Endothelial cell of umbilical vein (primary cell): Measurements from ENCODE around the gene ANO7. TPM values are rescaled to one million over a fixed set of nuclear protein-coding genes. Genes with fewer than 3 reads are reported as not detected.

Source experiments
- BruUV-seq: library from RNA; stranded (reverse); fragments of 400-500 nt; replicated peaks from 2 replicates; lab custom pipeline; 2021; lab: Mats Ljungman, UMichigan
- CTCF ChIA-PET: fragments of 300-600, 350-600 bp; sonication (Branson Sonifier 250); formaldehyde crosslinking; loops from one replicate; lab custom pipeline; 2021; ENCODE audit warnings: antibody characterized with exemption, inconsistent platforms; lab: Charles Lee
- POLR2A ChIA-PET: fragments of 300-600, 350-600 bp; sonication (Branson Sonifier 250); formaldehyde crosslinking; loops from one replicate; lab custom pipeline; 2021; ENCODE audit warnings: antibody characterized with exemption, inconsistent platforms; lab: Charles Lee
- DNase-seq: peaks from one replicate; pipeline ENCODE4 v3.0.0-alpha.2; 2011; ENCODE audit warnings: low read depth, low spot score
- FAIRE-seq: peaks from 2 replicates; lab custom pipeline; 2011; peaks lifted over from hg19 to GRCh38; lab: Jason Lieb, UNC
- H2AFZ ChIP-seq: 2 replicates; pipeline ENCODE4 v1.6.0; 2012; ENCODE audit warnings: low read depth, low read length, control low read depth, inconsistent platforms
- H3K27ac ChIP-seq: 2 replicates; pipeline ENCODE4 v1.5.1; 2011; ENCODE audit warnings: low read depth, mild to moderate bottlenecking, control low read depth, low read length, moderate library complexity; ENCODE audit not compliant: insufficient read depth
- H3K27me3 ChIP-seq, 2 experiments: 2 replicates each; pipeline versions ENCODE4 v1.6.0 to v1.6.1; 2011; ENCODE audit warnings: low read length in 2 of 2, mixed read lengths in 1 of 2; ENCODE audit not compliant: control insufficient read depth in 2 of 2, insufficient read depth in 2 of 2
- H3K36me3 ChIP-seq, 2 experiments: 2 replicates in 1 of 2; 3 replicates in 1 of 2; pipeline ENCODE4 v1.5.1; 2011; ENCODE audit warnings: low read length in 2 of 2, mild to moderate bottlenecking in 1 of 2, moderate library complexity in 1 of 2; ENCODE audit not compliant: control insufficient read depth in 2 of 2, insufficient read depth in 2 of 2; ENCODE audit errors: extremely low read depth in 1 of 2
- H3K4me1 ChIP-seq: 3 replicates; pipeline ENCODE4 v1.5.1; 2011; ENCODE audit warnings: mild to moderate bottlenecking, low read length; ENCODE audit not compliant: control insufficient read depth, insufficient read depth; ENCODE audit errors: extremely low read depth
- H3K4me2 ChIP-seq: 2 replicates; pipeline ENCODE4 v1.6.1; 2011; ENCODE audit warnings: low read length, control low read depth, mixed read lengths; ENCODE audit not compliant: insufficient read depth
- H3K4me3 ChIP-seq, 3 experiments: fragments of 200-600 bp in 1 of 3; sonication (generic), shearing (Covaris generic) in 1 of 3; replicated peaks in 1 of 3; 2 replicates each; pipeline ENCODE4 v1.5.1; 2011 to 2016; ENCODE audit warnings: control low read depth in 3 of 3, low read length in 3 of 3, mild to moderate bottlenecking in 2 of 3, inconsistent platforms in 1 of 3, low read depth in 1 of 3, moderate library complexity in 1 of 3; ENCODE audit not compliant: insufficient read depth in 1 of 3
- H3K79me2 ChIP-seq: 2 replicates; pipeline ENCODE4 v1.6.0; 2012; ENCODE audit warnings: low read length, inconsistent platforms; ENCODE audit not compliant: control insufficient read depth, insufficient read depth
- H3K9ac ChIP-seq: replicated peaks from 2 replicates; pipeline ENCODE3; 2011; ENCODE audit warnings: low read length, control low read depth; ENCODE audit not compliant: insufficient read depth; ENCODE audit errors: extremely low read depth
- H3K9me1 ChIP-seq: replicated peaks from 3 replicates; pipeline ENCODE4 v1.6.0; 2011; ENCODE audit warnings: mild to moderate bottlenecking, low read length; ENCODE audit not compliant: control insufficient read depth, insufficient read depth; ENCODE audit errors: extremely low read depth
- H3K9me3 ChIP-seq: replicated peaks from 2 replicates; pipeline ENCODE4 v1.5.1; 2012; ENCODE audit warnings: low read length, inconsistent platforms; ENCODE audit not compliant: control insufficient read depth, insufficient read depth
- H4K20me1 ChIP-seq: replicated peaks from 2 replicates; pipeline ENCODE3; 2011; ENCODE audit warnings: mild to moderate bottlenecking, low read length; ENCODE audit not compliant: control insufficient read depth, insufficient read depth; ENCODE audit errors: extremely low read depth
- CTCF ChIP-seq, 2 donors: IDR thresholded peaks; 1 replicate in 1 of 2; 2 replicates in 1 of 2; pipeline ENCODE4 v1.5.1; 2011; ENCODE audit warnings: low read length in 2 of 2, mild to moderate bottlenecking in 2 of 2, moderate library complexity in 2 of 2, control low read depth in 1 of 2, inconsistent platforms in 1 of 2, low read depth in 1 of 2; ENCODE audit not compliant: insufficient read depth in 1 of 2; ENCODE audit errors: extremely low read depth in 1 of 2
- EZH2 ChIP-seq: IDR thresholded peaks from 2 replicates; pipeline ENCODE4 v1.6.1; 2012; ENCODE audit warnings: borderline replicate concordance, low read depth, mild to moderate bottlenecking, moderate library complexity, low read length, inconsistent platforms; ENCODE audit not compliant: severe bottlenecking
- FOS ChIP-seq: IDR thresholded peaks from 2 replicates; pipeline ENCODE4 v1.6.1; 2011; ENCODE audit warnings: mild to moderate bottlenecking, low read length, moderate library complexity, borderline replicate concordance; ENCODE audit not compliant: insufficient read depth
- GATA2 ChIP-seq: IDR thresholded peaks from 2 replicates; pipeline ENCODE4 v1.7.0; 2011; ENCODE audit warnings: low read depth, mild to moderate bottlenecking, moderate library complexity, mixed read lengths, low read length; ENCODE audit not compliant: insufficient read length, insufficient read depth
- JUN ChIP-seq: IDR thresholded peaks from 2 replicates; pipeline ENCODE4 v1.6.1; 2011; ENCODE audit warnings: borderline replicate concordance, low read depth; ENCODE audit not compliant: insufficient read length, insufficient read depth
- MAX ChIP-seq: IDR thresholded peaks from 2 replicates; pipeline ENCODE4 v1.6.1; 2011; ENCODE audit not compliant: insufficient read depth, insufficient read length
- MYC ChIP-seq: IDR thresholded peaks from one replicate; pipeline ENCODE4 v1.6.1; 2011; ENCODE audit warnings: mild to moderate bottlenecking, low read depth, low read length
- POLR2A ChIP-seq: IDR thresholded peaks from 2 replicates; pipeline ENCODE4 v1.6.1; 2012; ENCODE audit warnings: low read depth, mild to moderate bottlenecking, control low read depth, low read length
- POLR2AphosphoS5 ChIP-seq: IDR thresholded peaks from 2 replicates; pipeline ENCODE4 v1.6.1; 2012; ENCODE audit warnings: low read depth, mild to moderate bottlenecking, control low read depth, low read length, moderate library complexity; ENCODE audit not compliant: insufficient read depth
- dilution Hi-C: fragments of 300-500 bp; cut with MboI; formaldehyde crosslinking; loops from one replicate; pipeline ENCODE4 v1.15.0; 2019; ENCODE audit warnings: low sequenced_read_pairs; ENCODE audit not compliant: extremely low pct_ligation_motif_present
- intact Hi-C: fragments of 100-400 bp; cut with micrococcal nuclease; formaldehyde crosslinking; loops from one replicate; pipeline ENCODE4 v1.10.0; 2022
- polyA plus RNA-seq, 4 experiments: library from polyadenylated mRNA; depleted of rRNA in 3 of 4; stranded (reverse) in 3 of 4; unstranded in 1 of 4; fragments of >200 nt; gene quantifications; 2 replicates each; pipeline versions ENCODE4 v1.2.1 to v1.2.3, GENCODE V29; 2011 to 2012; ENCODE audit warnings: missing spikeins in 1 of 4
- total RNA-seq: library from RNA; stranded (reverse); gene quantifications from 2 replicates; pipeline ENCODE4 v1.2.3, GENCODE V29; 2021

ANO7 gene
- total and polyA plus RNA-seq, 2 donors (not counting 3 experiments of a cell fraction or from before 2014, with no cell fraction given) = 0.81 to 2.5 TPM

GRCh38 chr2:241150660-241151530 is 37.6 kb upstream of the ANO7 start:
- H2AFZ ChIP-seq = peak overlapping the region; percentile 67
- FAIRE-seq (no peak), DNase-seq (no peak)
- H3K4me3 ChIP-seq = peak overlapping the region; percentile 76 to 85 (median 78)
- peaks cover 2 to 3% of the 10 kb centered on the region in 2 experiments for H3K36me3 ChIP-seq
- dilution Hi-C loops = no loop called here
- peaks cover 15% of the 10 kb centered on the region for H3K4me1 ChIP-seq
- no peaks in the 10 kb centered on the region for H3K9me3 ChIP-seq
- BruUV-seq = no TSS peak
- H3K79me2 ChIP-seq = peaks cover 13% of the 10 kb centered on the region
- CTCF ChIA-PET = interaction anchor here (1.7 kb wide), 1 partner anchor 73 kb away, joined by 7 read pairs; no protein-coding TSS in a partner anchor
- no peaks in the 10 kb centered on the region for H4K20me1 ChIP-seq
- peak overlapping the region; percentile 40 for H3K9ac ChIP-seq
- no peaks in the 10 kb centered on the region for H3K9me1 ChIP-seq
- no peaks in the 10 kb centered on the region for H3K27me3 ChIP-seq
- POLR2A ChIA-PET = no interaction called here
- intact Hi-C loops = loop anchor here (1.0 to 2.0 kb wide), 5 partner anchors 49 to 237 kb away; partner anchors contain the start of genes HDLBP, MTERF4 and SEPTIN2
- peak; percentile 10 for TF ChIP-seq POLR2A
- TF ChIP-seq GATA2 = no peak
- peak; percentile 5 for TF ChIP-seq POLR2AphosphoS5
- no peak overlapping the region for H3K27ac ChIP-seq
- H3K4me2 ChIP-seq = peak overlapping the region; percentile 93

- DNase-seq = no peak
- H3K27ac ChIP-seq = no peak overlapping the region
- BruUV-seq = TSS peak; percentile 36
Observed at GRCh38 chr2:241151934-241152660, 36.4 kb upstream of the ANO7 start.

More at GRCh38 chr2:241151934-241152660, 36.4 kb upstream of the ANO7 start:
- Histone ChIP-seq H3K27me3 (no peaks in the 10 kb centered on the region), H3K79me2 (peaks cover 13% of the 10 kb centered on the region), H2AFZ (no peak overlapping the region), H3K4me2 (no peak overlapping the region), H3K9me3 (no peaks in the 10 kb centered on the region), H4K20me1 (no peaks in the 10 kb centered on the region), H3K9ac (no peak overlapping the region), H3K4me1 (peaks cover 15% of the 10 kb centered on the region), H3K4me3 (no peak overlapping the region), H3K9me1 (no peaks in the 10 kb centered on the region), H3K36me3 (peaks cover 2 to 3% of the 10 kb centered on the region in 2 experiments)
- TF ChIP-seq GATA2 (no peak), EZH2 (no peak), FOS (no peak), MAX (no peak), MYC (no peak), CTCF (IDR thresholded peaks at IDR 0.05; ENCODE audit: extremely low read depth in 1 of 2, insufficient read depth in 1 of 2, low read depth in 1 of 2, low read length in 2 of 2) (no peak), POLR2A (no peak), JUN (no peak), POLR2AphosphoS5 (no peak)
- FAIRE-seq = no peak
- dilution Hi-C loops (no loop called here), intact Hi-C loops (loop anchor here (2.0 kb wide), 2 partner anchors 59 to 161 kb away; no protein-coding TSS in a partner anchor)
- ChIA-PET POLR2A (no interaction called here), CTCF (no interaction called here)
